GM19351 (cell line): ENCODE measurements around the gene ADH1A.
"Not testable (repeated sequence)": the region's sequence is repeated elsewhere in the genome, so short reads cannot be mapped to it uniquely, and the experiment has no call there.

Source experiments
- ATAC-seq: cut with Tn5 transposase; IDR thresholded peaks from one replicate; pipeline ENCODE4 v1.9.1; 2021; ENCODE audit warnings: mild to moderate bottlenecking, moderate library complexity; ENCODE audit not compliant: unreplicated experiment

ADH1A gene

GRCh38 chr4:99290848-99291786 lies at the start of gene ADH1A:
Gene ADH1A (minus strand): TSS chr4:99290985. CDS start chr4:99290914, 71 bp downstream.
- no peak for ATAC-seq

- ATAC-seq: no peak
Measured at GRCh38 chr4:99339172-99339571, 48.4 kb upstream of the ADH1A start.

GRCh38 chr4:99336553-99336952 lies 45.8 kb upstream of the ADH1A start:
- ATAC-seq: no peak

GRCh38 chr4:99334880-99335279 lies 44.1 kb upstream of the ADH1A start:
- ATAC-seq: no peak

- no peak for ATAC-seq
Measured at GRCh38 chr4:99330648-99331047, 39.9 kb upstream of the ADH1A start.

- no peak for ATAC-seq
Measured at GRCh38 chr4:99329876-99330275, 39.1 kb upstream of the ADH1A start.

- ATAC-seq: no peak
Measured at GRCh38 chr4:99324979-99325378, 34.2 kb upstream of the ADH1A start.

- no peak for ATAC-seq
Measured at GRCh38 chr4:99324361-99324760, 33.6 kb upstream of the ADH1A start.

GRCh38 chr4:99323756-99324155 lies 33.0 kb upstream of the ADH1A start:
- ATAC-seq: no peak

- ATAC-seq: no peak
Measured at GRCh38 chr4:99321241-99322191, 30.7 kb upstream of the ADH1A start, which contains the start of gene ADH1B. Gene ADH1B (minus strand): TSS chr4:99321401. CDS start chr4:99321331, 70 bp downstream.

GRCh38 chr4:99317811-99318210 lies 27.0 kb upstream of the ADH1A start:
- ATAC-seq: not testable (repeated sequence)

GRCh38 chr4:99317354-99317753 lies 26.6 kb upstream of the ADH1A start:
- ATAC-seq: no peak

GRCh38 chr4:99315839-99316238 lies 25.1 kb upstream of the ADH1A start:
- ATAC-seq: no peak

GRCh38 chr4:99314211-99314610 lies 23.4 kb upstream of the ADH1A start:
- no peak for ATAC-seq

- ATAC-seq: no peak
Measured at GRCh38 chr4:99310389-99310788, 19.6 kb upstream of the ADH1A start.

GRCh38 chr4:99305638-99306400 lies 15.0 kb upstream of the ADH1A start:
- no peak for ATAC-seq

GRCh38 chr4:99301376-99302164 lies 10.8 kb upstream of the ADH1A start:
- ATAC-seq: no peak

- no peak for ATAC-seq
Measured at GRCh38 chr4:99300934-99301333, 10.1 kb upstream of the ADH1A start.

GRCh38 chr4:99293357-99293756 lies 2.6 kb upstream of the ADH1A start:
- no peak for ATAC-seq

- no peak for ATAC-seq
Measured at GRCh38 chr4:99285387-99285786, 5.4 kb downstream of the ADH1A start.
